K562 (cell line): ENCODE measurements around the gene ASIC1. TPM values are rescaled to one million over a fixed set of nuclear protein-coding genes. Genes with fewer than 3 reads are reported as not detected.
A peak's percentile ranks its signal among the peaks of the same experiment; 100 is the strongest.

ENCODE experiments used
- AFF4 ChIP-seq: sonication (generic); formaldehyde crosslinking; IDR thresholded peaks from 2 replicates; pipeline ENCODE4 v1.8.0; 2023; ENCODE audit warnings: mild to moderate bottlenecking, missing genetic modification reagents
- CREB3L1 ChIP-seq: fragments of 450-650 bp; IDR thresholded peaks from 2 replicates; pipeline ENCODE4 v1.6.1; 2014; ENCODE audit warnings: low read depth, mild to moderate bottlenecking, moderate library complexity, borderline replicate concordance
- PTBP1 ChIP-seq: fragments of 200-400 bp; formaldehyde crosslinking; IDR thresholded peaks from 2 replicates; pipeline ENCODE4 v1.6.1; 2017; ENCODE audit warnings: low read depth, low read length
- RREB1 ChIP-seq: fragments of 250-450 bp; sonication (Bioruptor Pico); IDR thresholded peaks from 2 replicates; pipeline ENCODE4 v1.4.0; 2020
- VEZF1 ChIP-seq: fragments of 200-800 bp; sonication (Bioruptor generic); IDR thresholded peaks from 2 replicates; pipeline ENCODE4 v1.6.1; 2017; ENCODE audit warnings: missing genetic modification characterization, missing compliant biosample characterization
- ZNF165 ChIP-seq: fragments of 250-450 bp; sonication (Bioruptor Pico); IDR thresholded peaks from 2 replicates; pipeline ENCODE4 v1.4.0; 2020; ENCODE audit warnings: borderline replicate concordance
- ZNF263 ChIP-seq: sonication (generic); formaldehyde crosslinking; IDR thresholded peaks from 2 replicates; pipeline ENCODE4 v1.8.0; 2022; ENCODE audit warnings: mild to moderate bottlenecking, missing genetic modification reagents, borderline replicate concordance
- ZSCAN29 ChIP-seq: fragments of 450-650 bp; IDR thresholded peaks from 2 replicates; pipeline ENCODE4 v1.6.1; 2017
- polyA plus RNA-seq, 8 experiments: library from polyadenylated mRNA; depleted of rRNA in 4 of 8; stranded (reverse) in 5 of 8; unstranded in 3 of 8; fragments of >200 nt; fragmentation: Nextera tagmentation in 2 of 8; fragmentation: Illumina TruSeq in 1 of 8; extraction: Ambion mirVana in 2 of 8; extraction: Trizol in 1 of 8; gene quantifications; 2 replicates each; pipeline versions ENCODE4 v1.2.1 to v1.2.3, GENCODE V29; 2011 to 2014; ENCODE audit warnings: inconsistent platforms in 1 of 8, missing spikeins in 1 of 8
- total RNA-seq, 7 experiments: library from RNA; depleted of rRNA in 6 of 7; stranded (reverse); fragments of >200 nt in 6 of 7; fragmentation: Illumina TruSeq in 2 of 7; extraction: Trizol in 2 of 7; gene quantifications; 2 replicates each; pipeline versions ENCODE4 v1.2.1 to v1.2.3, GENCODE V29; 2011 to 2021; ENCODE audit warnings: low replicate concordance in 1 of 7

The ASIC1 gene
- total and polyA plus RNA-seq, 9 of the 15 experiments (the other 6 are each of a cell fraction or from before 2014, with no cell fraction given): 0.01 to 1.7 (median 0.45) TPM

GRCh38 chr12:50111693-50112455 lies 54.5 kb downstream of the ASIC1 start, which contains the start of gene COX14 (continued):
- TF ChIP-seq RREB1 (CRISPR knock-in tag) (peak; percentile 67; the same call in 1 of the 2 replicates), AFF4 (CRISPR knock-in tag) (peak; percentile 38; the same call in 1 of the 2 replicates), CREB3L1 (peak; percentile 83), ZSCAN29 (0 out of 2 replicates have a peak, but pooled peaks have one; percentile 67), PTBP1 (no peak), ZNF165 (CRISPR knock-in tag) (no peak), VEZF1 (no peak), ZNF263 (no peak; the same call in 1 of the 2 replicates)
